HepG2 (cell line): ENCODE measurements around the gene TP53I3.
A peak's percentile ranks its signal among the peaks of the same experiment; 100 is the strongest.

Source experiments
- HCFC1 ChIP-seq: fragments of 150-350 bp; IDR thresholded peaks from 2 replicates; pipeline ENCODE4 v1.6.1; 2014; ENCODE audit warnings: low read depth, low read length
- MIXL1 ChIP-seq: IDR thresholded peaks from 2 replicates; pipeline ENCODE4 v1.6.1; 2016
- NR2C2 ChIP-seq: sonication (generic); formaldehyde crosslinking; IDR thresholded peaks from 2 replicates; pipeline ENCODE4 v1.4.0; 2020; ENCODE audit warnings: missing genetic modification reagents, mild to moderate bottlenecking, moderate library complexity, borderline replicate concordance
- YY1 ChIP-seq: IDR thresholded peaks from 2 replicates; pipeline ENCODE4 v1.6.1; 2011; ENCODE audit warnings: low read length, low read depth, moderate library complexity, mild to moderate bottlenecking; ENCODE audit not compliant: insufficient read depth, insufficient replicate concordance
- ZBTB7A ChIP-seq: sonication (generic); formaldehyde crosslinking; IDR thresholded peaks from 2 replicates; pipeline ENCODE4 v1.8.0; 2022; ENCODE audit warnings: mild to moderate bottlenecking, missing genetic modification reagents
- ZNF207 ChIP-seq: fragments of 450-650 bp; IDR thresholded peaks from 2 replicates; pipeline ENCODE4 v1.6.1; 2016; ENCODE audit warnings: antibody characterized with exemption, borderline replicate concordance
- ZNF562 ChIP-seq: sonication (generic); formaldehyde crosslinking; IDR thresholded peaks from 2 replicates; pipeline ENCODE4 v1.8.0; 2022; ENCODE audit warnings: missing genetic modification reagents, borderline replicate concordance
- ZZZ3 ChIP-seq: sonication (generic); formaldehyde crosslinking; IDR thresholded peaks from 2 replicates; pipeline ENCODE4 v1.4.0; 2020; ENCODE audit warnings: missing genetic modification reagents, mild to moderate bottlenecking, borderline replicate concordance
- TF ChIP-seq, protein P1 (sequence below): sonication (generic); formaldehyde crosslinking; IDR thresholded peaks from 2 replicates; pipeline ENCODE4 v1.4.0; 2020; ENCODE audit warnings: missing genetic modification reagents
- TF ChIP-seq, protein P2 (sequence below): sonication (generic); formaldehyde crosslinking; IDR thresholded peaks from 2 replicates; pipeline ENCODE4 v1.4.0; 2020; ENCODE audit warnings: low read depth, mild to moderate bottlenecking, missing genetic modification reagents
- TF ChIP-seq, protein P3 (sequence below): IDR thresholded peaks from 2 replicates; pipeline ENCODE4 v1.6.1; 2012; ENCODE audit warnings: low read depth, low read length, improper control_type of control experiment

GRCh38 chr2:24075915-24076848 is 8.5 kb downstream of the TP53I3 start, which contains the start of gene SF3B6:
- TF ChIP-seq ZNF562 (CRISPR knock-in tag) (no peak), ZNF207 (no peak), HCFC1 (peak; percentile 87), YY1 (peak; percentile 88), MIXL1 (CRISPR knock-in tag) (peak; percentile 92), ZZZ3 (CRISPR knock-in tag) (peak; percentile 90; the same call in 1 of the 2 replicates), NR2C2 (CRISPR knock-in tag) (peak; percentile 99), ZBTB7A (CRISPR knock-in tag) (no peak)
- TF ChIP-seq, protein P1, sequence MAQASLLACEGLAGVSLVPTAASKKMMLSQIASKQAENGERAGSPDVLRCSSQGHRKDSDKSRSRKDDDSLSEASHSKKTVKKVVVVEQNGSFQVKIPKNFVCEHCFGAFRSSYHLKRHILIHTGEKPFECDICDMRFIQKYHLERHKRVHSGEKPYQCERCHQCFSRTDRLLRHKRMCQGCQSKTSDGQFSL (CRISPR knock-in tag): peak; percentile 73; the same call in 1 of the 2 replicates
- TF ChIP-seq, protein P2, sequence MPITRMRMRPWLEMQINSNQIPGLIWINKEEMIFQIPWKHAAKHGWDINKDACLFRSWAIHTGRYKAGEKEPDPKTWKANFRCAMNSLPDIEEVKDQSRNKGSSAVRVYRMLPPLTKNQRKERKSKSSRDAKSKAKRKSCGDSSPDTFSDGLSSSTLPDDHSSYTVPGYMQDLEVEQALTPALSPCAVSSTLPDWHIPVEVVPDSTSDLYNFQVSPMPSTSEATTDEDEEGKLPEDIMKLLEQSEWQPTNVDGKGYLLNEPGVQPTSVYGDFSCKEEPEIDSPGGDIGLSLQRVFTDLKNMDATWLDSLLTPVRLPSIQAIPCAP: 0 out of 2 replicates have a peak, but pooled peaks have one; percentile 25
- TF ChIP-seq, protein P3, sequence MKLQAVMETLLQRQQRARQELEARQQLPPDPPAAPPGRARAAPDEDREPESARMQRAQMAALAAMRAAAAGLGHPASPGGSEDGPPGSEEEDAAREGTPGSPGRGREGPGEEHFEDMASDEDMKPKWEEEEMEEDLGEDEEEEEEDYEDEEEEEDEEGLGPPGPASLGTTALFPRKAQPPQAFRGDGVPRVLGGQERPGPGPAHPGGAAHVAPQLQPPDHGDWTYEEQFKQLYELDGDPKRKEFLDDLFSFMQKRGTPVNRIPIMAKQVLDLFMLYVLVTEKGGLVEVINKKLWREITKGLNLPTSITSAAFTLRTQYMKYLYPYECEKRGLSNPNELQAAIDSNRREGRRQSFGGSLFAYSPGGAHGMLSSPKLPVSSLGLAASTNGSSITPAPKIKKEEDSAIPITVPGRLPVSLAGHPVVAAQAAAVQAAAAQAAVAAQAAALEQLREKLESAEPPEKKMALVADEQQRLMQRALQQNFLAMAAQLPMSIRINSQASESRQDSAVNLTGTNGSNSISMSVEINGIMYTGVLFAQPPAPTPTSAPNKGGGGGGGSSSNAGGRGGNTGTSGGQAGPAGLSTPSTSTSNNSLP: no peak
